ENCODE data around the gene TBC1D7.

The TBC1D7 gene

DNA sequence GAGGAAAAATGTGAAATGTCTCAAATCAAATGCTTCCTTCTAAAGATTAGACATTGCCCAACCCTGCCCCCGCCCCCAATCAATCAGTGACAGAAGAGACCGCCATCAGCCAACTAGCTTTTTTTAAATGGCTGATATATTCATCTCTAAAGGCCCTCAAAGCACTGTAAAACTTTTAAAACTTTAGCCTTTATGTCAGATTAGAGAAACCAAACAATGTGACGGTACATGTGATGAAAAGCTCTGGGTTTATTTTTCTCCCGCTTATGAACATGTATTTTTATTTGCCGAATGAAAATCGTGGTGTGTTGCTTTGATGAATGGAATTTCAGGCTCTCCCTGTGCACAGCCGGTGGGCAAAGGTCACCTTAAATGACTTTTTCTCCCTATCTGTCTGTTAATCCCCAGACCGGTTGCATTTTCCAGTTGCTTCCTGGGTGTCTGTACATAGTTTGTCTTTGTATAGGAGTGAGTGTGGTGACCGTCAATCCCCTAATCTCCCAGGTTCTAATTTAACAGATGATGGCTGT, 38.5 kb downstream of the TBC1D7 start:
- DNase-seq, result no peak

DNA sequence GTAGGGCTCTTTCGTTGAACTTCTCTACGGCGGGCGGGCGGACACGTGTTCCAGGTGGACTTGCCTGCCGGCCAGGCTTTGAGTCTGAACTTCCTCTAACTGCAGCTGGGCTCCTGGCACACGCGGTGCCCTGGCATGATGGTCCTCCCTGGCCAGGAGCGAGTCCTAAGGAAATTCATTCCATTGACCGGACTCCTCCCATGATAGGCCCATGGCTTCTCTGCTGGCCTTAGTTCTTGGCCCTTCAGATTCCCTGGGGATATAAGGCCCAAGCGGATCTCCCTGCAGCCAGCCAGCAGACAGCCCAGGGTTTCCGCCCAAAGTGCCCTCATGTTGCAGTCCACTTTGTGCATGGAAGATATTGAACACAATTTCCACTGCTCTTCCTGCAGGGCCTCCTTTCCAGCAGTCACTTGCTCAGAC, 39.4 kb downstream of the TBC1D7 start:
- no peak for DNase-seq

DNA sequence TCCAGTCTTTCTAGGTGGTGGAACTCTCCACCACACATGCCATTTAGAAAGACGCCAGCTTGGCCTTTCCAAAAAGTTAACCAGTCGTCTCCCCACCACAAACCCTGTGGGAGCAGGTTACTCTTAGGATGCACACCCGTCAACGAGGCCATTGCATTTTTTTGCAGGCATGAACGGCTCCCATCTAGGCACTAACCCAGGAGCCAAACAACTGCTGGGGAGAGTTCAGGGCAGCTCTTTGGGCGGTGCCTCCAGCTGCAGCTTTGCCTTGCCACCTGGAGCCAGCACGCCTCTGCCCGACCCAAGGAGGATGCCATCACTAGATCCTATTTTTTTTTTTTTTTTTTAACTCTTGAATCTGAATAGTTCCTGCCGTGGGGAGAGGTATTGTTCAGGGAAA, 39.9 kb downstream of the TBC1D7 start:
- no peak for DNase-seq

- DNase-seq, result no peak
Observed at GRCh38 chr6:13287104-13287503, 41.2 kb downstream of the TBC1D7 start.

DNA sequence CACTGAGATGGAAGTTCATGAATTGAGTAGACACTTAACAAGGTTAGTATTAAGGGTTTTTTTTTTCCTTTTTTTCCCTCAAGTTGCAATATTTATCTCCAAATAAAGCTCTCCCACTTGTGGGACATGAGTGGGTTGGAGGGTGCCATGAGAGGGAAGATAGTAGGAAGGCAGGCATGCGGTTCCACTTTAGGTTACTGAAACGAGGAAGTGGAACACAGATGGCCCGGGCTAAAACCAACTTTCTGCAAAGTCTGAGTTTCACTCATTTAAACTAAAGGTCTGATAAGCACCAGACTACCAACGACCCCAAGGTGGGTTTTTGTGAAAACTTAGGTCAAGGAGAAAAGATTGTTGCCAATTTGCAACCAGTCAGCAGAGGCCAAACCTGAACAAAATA, 42.2 kb downstream of the TBC1D7 start:
- no peak for DNase-seq

- no peak for DNase-seq
Observed at GRCh38 chr6:13285705-13286104, 42.6 kb downstream of the TBC1D7 start.

DNA sequence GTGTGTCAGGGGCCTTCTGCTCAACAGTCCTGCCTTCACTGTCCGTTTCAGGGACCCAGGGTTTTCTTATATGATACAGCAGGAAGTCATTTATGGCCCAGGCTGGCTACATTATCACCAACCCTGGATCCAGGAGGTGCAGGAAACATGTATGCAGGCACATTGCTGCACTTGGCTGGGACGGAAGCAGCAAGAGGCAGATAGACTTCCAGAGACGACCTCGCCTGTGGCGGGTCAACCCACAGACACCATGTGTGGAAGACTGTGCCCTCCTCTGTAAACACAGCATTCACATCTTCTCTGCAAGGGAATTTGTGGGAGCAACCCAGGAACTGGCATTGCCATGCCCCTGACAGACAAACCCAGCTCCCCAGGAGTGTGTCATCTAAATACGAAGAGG, 43.7 kb downstream of the TBC1D7 start:
- DNase-seq, result no peak

- DNase-seq, result no peak
Observed at GRCh38 chr6:13283331-13283730, 45.0 kb downstream of the TBC1D7 start.

GRCh38 chr6:13282393-13283069, 45.8 kb downstream of the TBC1D7 start:
- DNase-seq, result no peak

GRCh38 chr6:13281686-13282085, 46.7 kb downstream of the TBC1D7 start:
- DNase-seq, result no peak

GRCh38 chr6:13280254-13280653, 48.1 kb downstream of the TBC1D7 start:
- DNase-seq, result no peak

GRCh38 chr6:13278991-13279390, 49.3 kb downstream of the TBC1D7 start:
- DNase-seq, result no peak

- DNase-seq, result no peak
Observed at GRCh38 chr6:13278164-13278563, 50.2 kb downstream of the TBC1D7 start.

DNA sequence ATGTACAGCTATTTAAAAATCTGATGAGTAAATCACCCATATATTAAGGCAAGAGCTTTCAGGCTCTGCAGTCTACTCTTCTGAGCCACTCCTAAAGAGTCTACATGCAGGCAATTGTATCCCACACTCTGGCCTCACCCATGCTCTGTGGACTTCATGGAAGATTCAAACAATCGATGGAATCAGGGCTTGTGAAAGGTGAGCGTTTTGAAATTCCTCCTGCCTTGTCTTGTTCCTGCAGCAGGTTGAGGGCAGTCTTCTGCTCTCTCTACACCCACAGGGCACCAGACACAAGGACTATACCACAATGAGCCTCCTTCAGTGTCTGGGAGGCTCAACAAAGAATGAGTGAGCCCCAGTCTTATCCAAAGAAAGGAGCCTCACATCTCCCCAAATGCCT, 51.1 kb downstream of the TBC1D7 start:
- no peak for DNase-seq

DNA sequence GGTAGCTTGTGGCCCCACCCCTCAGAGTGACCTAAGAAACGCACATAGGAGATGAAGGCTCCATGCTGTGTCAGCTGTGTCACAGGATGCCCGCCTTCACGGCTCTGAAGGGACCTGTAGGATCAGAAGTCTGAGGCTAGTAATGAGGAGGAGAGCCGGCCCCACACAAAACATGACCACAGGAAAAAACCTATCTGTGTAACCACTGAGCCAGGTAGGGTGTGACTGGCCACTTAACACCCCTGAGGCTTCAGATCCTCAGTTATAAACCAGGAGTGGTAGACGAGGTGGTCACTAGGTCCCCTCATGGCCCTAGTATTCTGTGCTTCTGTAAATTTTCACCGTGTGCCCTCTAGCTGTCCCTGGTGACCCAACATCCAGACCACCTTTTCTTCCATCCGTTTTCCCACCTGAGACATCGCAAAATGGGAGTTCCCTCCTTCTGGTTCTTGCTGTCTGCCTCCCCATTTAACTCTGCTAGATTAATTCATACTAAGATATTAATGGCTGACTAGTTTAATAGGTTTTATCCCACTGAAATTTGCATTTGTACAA, 52.8 kb downstream of the TBC1D7 start:
- no peak for DNase-seq

DNA sequence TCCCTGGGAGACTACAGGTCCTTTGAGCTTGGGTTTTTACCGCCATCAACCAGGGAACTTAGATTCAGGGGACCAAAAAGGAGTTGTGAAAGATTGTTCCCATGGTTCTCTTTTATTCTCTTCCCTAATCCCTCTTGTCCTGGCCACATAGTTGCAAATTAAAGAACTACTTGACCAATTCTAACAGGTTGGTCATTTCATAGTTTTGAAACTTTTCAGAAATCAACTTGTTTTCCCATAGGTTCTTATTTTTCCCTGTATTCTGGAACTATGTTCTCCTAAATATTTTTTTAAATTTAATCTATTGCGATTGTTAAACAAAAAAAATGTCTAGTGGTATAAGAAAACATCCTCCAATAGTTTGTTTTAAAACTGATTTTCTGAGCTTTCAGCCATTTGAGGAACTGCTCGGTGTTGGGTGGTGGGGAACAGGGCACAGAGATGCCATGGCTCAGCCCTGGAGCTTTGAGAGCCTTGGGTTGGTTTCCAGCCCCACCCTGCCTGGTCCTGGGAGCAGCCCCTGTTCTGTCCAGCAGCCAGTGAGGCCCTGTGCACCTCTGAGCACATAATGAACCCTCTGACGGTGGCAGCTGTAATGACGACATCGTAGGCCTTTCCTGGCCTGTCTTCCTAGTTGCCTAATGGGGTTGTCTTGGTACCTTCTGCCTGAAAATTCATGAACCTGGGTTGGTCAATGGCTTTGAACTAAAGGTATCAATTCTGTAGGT, 53.5 kb downstream of the TBC1D7 start:
- no peak for DNase-seq

DNA sequence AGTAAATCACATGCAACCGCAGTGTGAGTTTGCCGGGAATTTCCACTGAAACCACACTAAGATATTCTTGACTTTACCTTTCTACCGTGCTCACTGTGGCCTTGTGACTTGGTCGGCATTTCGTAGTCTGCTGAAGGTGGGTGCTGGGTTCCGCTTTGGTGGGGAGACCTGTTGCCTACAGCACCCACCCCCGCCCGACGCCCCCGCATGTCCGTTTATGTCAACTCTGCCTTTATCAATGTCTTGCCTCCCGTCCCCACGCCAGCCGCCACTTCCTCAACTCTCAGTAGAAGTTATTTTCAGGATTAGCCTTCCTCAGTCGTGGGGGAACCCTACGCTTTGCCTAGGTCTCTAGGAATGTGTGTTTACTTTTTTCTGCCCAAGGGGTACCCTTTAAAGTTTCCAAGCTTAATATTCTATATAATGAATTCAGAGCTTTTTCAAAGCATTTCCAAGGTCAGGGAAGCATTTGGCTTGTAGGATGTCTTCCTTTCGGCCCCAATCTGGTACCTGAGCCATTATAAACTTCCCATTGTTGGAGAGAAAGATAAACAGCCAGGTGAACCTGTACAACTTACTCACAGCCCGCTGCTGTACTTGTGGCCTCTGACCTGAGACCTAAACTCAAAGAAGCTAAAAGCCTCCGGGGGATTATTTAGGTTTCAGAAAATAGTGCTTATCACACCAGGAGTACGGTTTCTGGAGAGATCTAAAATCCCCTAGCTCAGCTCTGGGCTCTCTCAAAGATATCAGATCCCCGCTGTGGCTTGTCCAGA, 54.2 kb downstream of the TBC1D7 start:
- DNase-seq, result peak; percentile 69

- DNase-seq, result no peak
Observed at GRCh38 chr6:13273202-13273930, 55.0 kb downstream of the TBC1D7 start.

- DNase-seq, result no peak
Observed at GRCh38 chr6:13272131-13273046, 55.9 kb downstream of the TBC1D7 start.

DNA sequence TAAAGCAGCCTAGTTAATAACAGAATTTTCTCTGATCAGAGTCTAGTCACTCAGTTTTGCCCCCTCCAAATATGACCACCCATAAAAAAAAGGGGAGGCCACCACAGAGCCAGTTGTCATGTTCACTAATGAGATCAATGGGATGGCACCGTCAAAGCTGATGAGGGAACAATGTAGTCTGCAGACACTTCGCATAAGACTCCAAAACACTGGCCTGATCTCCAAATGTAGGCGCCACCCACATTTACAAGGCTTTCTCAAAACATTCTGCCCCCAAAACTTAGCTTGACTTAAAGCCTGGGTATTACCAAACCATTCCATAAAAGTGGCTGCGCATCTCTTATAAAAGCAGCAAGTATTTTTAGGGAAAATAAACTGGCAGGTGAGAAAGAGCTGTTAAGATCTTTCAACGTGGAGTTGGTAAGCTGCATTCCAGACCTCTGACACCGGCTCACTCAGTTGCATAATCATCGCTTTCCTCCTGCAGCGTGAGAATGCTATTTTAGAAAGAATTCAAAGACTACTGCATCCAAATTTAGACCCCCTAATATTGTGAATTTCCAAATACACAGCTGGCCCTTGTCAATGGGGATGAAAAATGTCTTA, 59.3 kb downstream of the TBC1D7 start:
- DNase-seq, result no peak

DNA sequence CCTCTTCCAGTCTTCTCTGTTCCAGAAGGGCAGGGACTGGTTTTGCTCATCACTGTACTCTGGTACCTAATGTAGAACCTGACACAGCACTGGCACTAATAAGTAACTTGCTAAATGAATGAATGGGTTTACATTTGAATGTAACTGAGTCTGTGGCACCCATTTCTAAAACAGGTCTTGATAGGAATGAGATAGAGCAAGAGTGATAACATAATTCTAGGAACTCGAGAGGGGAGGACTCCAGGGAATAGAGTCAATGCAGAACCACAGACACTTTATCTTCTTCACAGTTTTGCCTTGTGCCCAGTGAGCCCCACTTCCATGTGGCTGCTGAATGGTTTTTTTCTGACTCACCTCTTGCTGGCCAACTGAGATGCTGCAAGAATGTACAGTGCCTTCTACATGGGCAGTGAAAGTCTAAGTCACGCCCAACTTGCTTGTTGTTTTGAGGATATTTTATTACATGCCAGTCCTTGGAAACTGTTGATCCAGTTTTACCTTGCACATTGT, 61.1 kb downstream of the TBC1D7 start:
- no peak for DNase-seq

All from activated CD8-positive, alpha-beta memory T cell treated with anti-CD3 and anti-CD28 coated beads, Interleukin-2, amount 50 U/mL, for 48 hours (primary cell).